SK-N-SH treated with all-trans-retinoic acid at 6 μM for 48 hours (cell line): ENCODE results near the gene GPR31.

Experiments used
- ATAC-seq: fragments of 200-7000 bp; cut with Tn5 transposase; 3 replicates; pipeline ENCODE4 v1.9.1; 2020; ENCODE audit warnings: mild to moderate bottlenecking, moderate library complexity
- ARNTL ChIP-seq: fragments of 450-650 bp; formaldehyde crosslinking; IDR thresholded peaks from 2 replicates; pipeline ENCODE4 v1.5.0; 2020; ENCODE audit warnings: low read depth, mild to moderate bottlenecking, moderate library complexity, borderline replicate concordance
- CREB5 ChIP-seq: fragments of 250-450 bp; sonication (Bioruptor Pico); IDR thresholded peaks from 2 replicates; pipeline ENCODE4 v1.5.1; 2020; ENCODE audit warnings: low read depth, mild to moderate bottlenecking, moderate library complexity
- CSDC2 ChIP-seq: fragments of 250-450 bp; sonication (Bioruptor Pico); IDR thresholded peaks from 2 replicates; pipeline ENCODE4 v1.5.0; 2020; ENCODE audit warnings: mild to moderate bottlenecking, moderate library complexity
- CSRNP3 ChIP-seq: fragments of 250-450 bp; sonication (Bioruptor Pico); IDR thresholded peaks from 2 replicates; pipeline ENCODE4 v1.5.1; 2021; ENCODE audit warnings: mild to moderate bottlenecking, moderate library complexity
- GLIS3 ChIP-seq: fragments of 250-450 bp; sonication (Bioruptor Pico); IDR thresholded peaks from 2 replicates; pipeline ENCODE4 v1.5.0; 2020; ENCODE audit warnings: mild to moderate bottlenecking, moderate library complexity
- ISL1 ChIP-seq: fragments of 250-450 bp; sonication (Bioruptor Pico); IDR thresholded peaks from 2 replicates; pipeline ENCODE4 v2.1.2; 2022; ENCODE audit warnings: mild to moderate bottlenecking, moderate library complexity
- OSR1 ChIP-seq: fragments of 250-450 bp; sonication (Bioruptor Pico); IDR thresholded peaks from 2 replicates; pipeline ENCODE4 v1.8.0; 2022; ENCODE audit warnings: moderate library complexity, mild to moderate bottlenecking, inconsistent platforms
- PATZ1 ChIP-seq: fragments of 250-450 bp; sonication (Bioruptor Pico); IDR thresholded peaks from 2 replicates; pipeline ENCODE4 v1.8.0; 2020; ENCODE audit warnings: mild to moderate bottlenecking, moderate library complexity, borderline replicate concordance
- POU6F1 ChIP-seq: fragments of 250-450 bp; sonication (Bioruptor Pico); IDR thresholded peaks from 2 replicates; pipeline ENCODE4 v1.8.0; 2021; ENCODE audit warnings: low read depth, mild to moderate bottlenecking, moderate library complexity, borderline replicate concordance
- PPARA ChIP-seq: fragments of 250-450 bp; sonication (Bioruptor Pico); IDR thresholded peaks from 2 replicates; pipeline ENCODE4 v1.5.0; 2020; ENCODE audit warnings: mild to moderate bottlenecking, borderline replicate concordance
- RARB ChIP-seq: fragments of 250-450 bp; sonication (Bioruptor Pico); IDR thresholded peaks from 2 replicates; pipeline ENCODE4 v1.8.0; 2021; ENCODE audit warnings: mild to moderate bottlenecking, moderate library complexity
- SNAI2 ChIP-seq: fragments of 250-450 bp; sonication (Bioruptor Pico); IDR thresholded peaks from 2 replicates; pipeline ENCODE4 v1.5.0; 2020; ENCODE audit warnings: mild to moderate bottlenecking, moderate library complexity
- TCF4 ChIP-seq: fragments of 250-450 bp; sonication (Bioruptor Pico); IDR thresholded peaks from 2 replicates; pipeline ENCODE4 v1.8.0; 2021; ENCODE audit warnings: mild to moderate bottlenecking, moderate library complexity, borderline replicate concordance
- TOX ChIP-seq: fragments of 250-450 bp; sonication (Bioruptor Pico); IDR thresholded peaks from 2 replicates; pipeline ENCODE4 v1.8.0; 2021; ENCODE audit warnings: mild to moderate bottlenecking, moderate library complexity, borderline replicate concordance
- TSHZ2 ChIP-seq: fragments of 250-450 bp; sonication (Bioruptor Pico); IDR thresholded peaks from 2 replicates; pipeline ENCODE4 v1.5.0; 2020; ENCODE audit warnings: mild to moderate bottlenecking, moderate library complexity
- ZC3H10 ChIP-seq: fragments of 250-450 bp; sonication (Bioruptor Pico); IDR thresholded peaks from 2 replicates; pipeline ENCODE4 v1.5.1; 2021; ENCODE audit warnings: mild to moderate bottlenecking, moderate library complexity
- ZFP30 ChIP-seq: fragments of 450-650 bp; formaldehyde crosslinking; IDR thresholded peaks from 2 replicates; pipeline ENCODE4 v1.5.0; 2022; ENCODE audit warnings: mild to moderate bottlenecking, moderate library complexity
- ZNF565 ChIP-seq: fragments of 450-650 bp; formaldehyde crosslinking; conservative IDR thresholded peaks from 2 replicates; pipeline ENCODE4 v1.5.0; 2020; ENCODE audit warnings: low read depth, mild to moderate bottlenecking, moderate library complexity
- ZNF70 ChIP-seq: fragments of 450-650 bp; formaldehyde crosslinking; IDR thresholded peaks from 2 replicates; pipeline ENCODE4 v1.5.0; 2020; ENCODE audit warnings: mild to moderate bottlenecking, moderate library complexity
- ZNF8 ChIP-seq: fragments of 450-650 bp; formaldehyde crosslinking; IDR thresholded peaks from 2 replicates; pipeline ENCODE4 v1.5.0; 2020; ENCODE audit warnings: mild to moderate bottlenecking, moderate library complexity

GPR31 gene

GRCh38 chr6:167113047-167113754 lies 44.6 kb downstream of the GPR31 start:
- TF ChIP-seq GLIS3 (CRISPR knock-in tag) (no peak), ZC3H10 (CRISPR knock-in tag) (no peak), RARB (CRISPR knock-in tag) (no peak), ISL1 (CRISPR knock-in tag) (no peak), ZNF8 (CRISPR knock-in tag) (no peak), ZNF70 (no peak), CSRNP3 (no peak), TOX (CRISPR knock-in tag) (no peak)
- ATAC-seq: no peak

GRCh38 chr6:167112421-167112820 lies 45.4 kb downstream of the GPR31 start:
- ATAC-seq: no peak
- TF ChIP-seq ZFP30 (CRISPR knock-in tag) (no peak), ISL1 (CRISPR knock-in tag) (no peak), TSHZ2 (CRISPR knock-in tag) (no peak), ZNF565 (CRISPR knock-in tag) (no peak), CREB5 (CRISPR knock-in tag) (no peak), OSR1 (CRISPR knock-in tag) (no peak), CSDC2 (CRISPR knock-in tag) (no peak), ZNF8 (CRISPR knock-in tag) (no peak), SNAI2 (CRISPR knock-in tag) (no peak), CSRNP3 (no peak), ARNTL (CRISPR knock-in tag) (no peak), POU6F1 (CRISPR knock-in tag) (no peak)
- TF ChIP-seq, all 23 proteins: peak for 0

- no peak for ATAC-seq
- TF ChIP-seq OSR1 (CRISPR knock-in tag) (no peak), CSRNP3 (no peak), PPARA (CRISPR knock-in tag) (no peak), RARB (CRISPR knock-in tag) (no peak), ZFP30 (CRISPR knock-in tag) (no peak), CREB5 (CRISPR knock-in tag) (no peak), TCF4 (CRISPR knock-in tag) (no peak), POU6F1 (CRISPR knock-in tag) (no peak), SNAI2 (CRISPR knock-in tag) (no peak), CSDC2 (CRISPR knock-in tag) (no peak), ARNTL (CRISPR knock-in tag) (no peak), PATZ1 (CRISPR knock-in tag) (no peak), ZNF8 (CRISPR knock-in tag) (no peak), ZNF565 (CRISPR knock-in tag) (no peak)
Observed at GRCh38 chr6:167111597-167111996, 46.2 kb downstream of the GPR31 start.
